Measurements from ENCODE around the gene NHLRC4. TPM values are rescaled to one million over a fixed set of nuclear protein-coding genes. Genes with fewer than 3 reads are reported as not detected.

The NHLRC4 gene
- total RNA-seq, 1 experiment from 2014 or later, result 4.0 TPM

- DNase-seq (ENCODE audit: low read depth, low spot score) (no peak), ATAC-seq (no peak)
- no peak for TF ChIP-seq TCF7L2 (IDR thresholded peaks at IDR 0.05; ENCODE audit: low read depth, low read length)
- TF ChIP-seq CTCF (IDR thresholded peaks at IDR 0.05), result peak; percentile 62
- peaks cover 8% of the 10 kb centered on the region for H3K4me1 ChIP-seq (ENCODE audit: control insufficient read depth, insufficient read depth, low read length)
- H3K27me3 ChIP-seq (ENCODE audit: control insufficient read depth, insufficient read depth, low read length), result no peaks in the 10 kb centered on the region
- ChIA-PET CTCF (no interaction called here), POLR2A (no interaction called here)
- no TSS peak for BruUV-seq (replicated peaks)
- H3K9me3 ChIP-seq (ENCODE audit: control insufficient read depth, insufficient read depth, low read depth, low read length), result no peaks in the 10 kb centered on the region
- H3K4me3 ChIP-seq (ENCODE audit: low read depth in 2 of 2, low read length in 2 of 2), result no peak overlapping the region
- in situ Hi-C loops (cut with HindIII; ENCODE audit: low pct_unique_long_range_greater_than_20kb, low sequenced_read_pairs) (no loop called here), intact Hi-C loops (cut with micrococcal nuclease; ENCODE audit: unreplicated experiment) (no loop called here)
- H3K27ac ChIP-seq (ENCODE audit: low read length), result no peak overlapping the region
- no peaks in the 10 kb centered on the region for H3K36me3 ChIP-seq (ENCODE audit: control insufficient read depth, insufficient read depth, low read length)
Measured at GRCh38 chr16:549544-550263, 17.1 kb upstream of the NHLRC4 start.

GRCh38 chr16:551210-551609 is 15.6 kb upstream of the NHLRC4 start:
- H3K36me3 ChIP-seq (ENCODE audit: control insufficient read depth, insufficient read depth, low read length), result no peaks in the 10 kb centered on the region
- H3K4me3 ChIP-seq (ENCODE audit: low read depth in 2 of 2, low read length in 2 of 2), result no peak overlapping the region
- H3K4me1 ChIP-seq (ENCODE audit: control insufficient read depth, insufficient read depth, low read length), result peaks cover 11% of the 10 kb centered on the region
- no peaks in the 10 kb centered on the region for H3K9me3 ChIP-seq (ENCODE audit: control insufficient read depth, insufficient read depth, low read depth, low read length)
- TF ChIP-seq SIN3A (IDR thresholded peaks at IDR 0.05; ENCODE audit: borderline replicate concordance, insufficient read depth, low read depth, low read length) (no peak), REST (IDR thresholded peaks at IDR 0.05; ENCODE audit: insufficient read depth in 1 of 2, low read depth in 2 of 2, low read length in 1 of 2) (no peak), POLR2AphosphoS5 (IDR thresholded peaks at IDR 0.05; ENCODE audit: low read depth, low read length) (no peak), TCF7L2 (IDR thresholded peaks at IDR 0.05; ENCODE audit: low read depth, low read length) (no peak), CTCF (IDR thresholded peaks at IDR 0.05) (no peak)
- in situ Hi-C loops (cut with HindIII; ENCODE audit: low pct_unique_long_range_greater_than_20kb, low sequenced_read_pairs), result no loop called here
- ChIA-PET CTCF (no interaction called here), POLR2A (no interaction called here)
- H3K27me3 ChIP-seq (ENCODE audit: control insufficient read depth, insufficient read depth, low read length), result no peaks in the 10 kb centered on the region
- no peak overlapping the region for H3K27ac ChIP-seq (ENCODE audit: low read length)
- ATAC-seq, result no peak
- no peak for DNase-seq (ENCODE audit: low read depth, low spot score)
- BruUV-seq (replicated peaks), result no TSS peak
- intact Hi-C loops (cut with micrococcal nuclease; ENCODE audit: unreplicated experiment), result no loop called here
